ENCODE results near the gene SPACA4.
A peak's percentile ranks its signal among the peaks of the same experiment; 100 is the strongest.

SPACA4 gene

DNA sequence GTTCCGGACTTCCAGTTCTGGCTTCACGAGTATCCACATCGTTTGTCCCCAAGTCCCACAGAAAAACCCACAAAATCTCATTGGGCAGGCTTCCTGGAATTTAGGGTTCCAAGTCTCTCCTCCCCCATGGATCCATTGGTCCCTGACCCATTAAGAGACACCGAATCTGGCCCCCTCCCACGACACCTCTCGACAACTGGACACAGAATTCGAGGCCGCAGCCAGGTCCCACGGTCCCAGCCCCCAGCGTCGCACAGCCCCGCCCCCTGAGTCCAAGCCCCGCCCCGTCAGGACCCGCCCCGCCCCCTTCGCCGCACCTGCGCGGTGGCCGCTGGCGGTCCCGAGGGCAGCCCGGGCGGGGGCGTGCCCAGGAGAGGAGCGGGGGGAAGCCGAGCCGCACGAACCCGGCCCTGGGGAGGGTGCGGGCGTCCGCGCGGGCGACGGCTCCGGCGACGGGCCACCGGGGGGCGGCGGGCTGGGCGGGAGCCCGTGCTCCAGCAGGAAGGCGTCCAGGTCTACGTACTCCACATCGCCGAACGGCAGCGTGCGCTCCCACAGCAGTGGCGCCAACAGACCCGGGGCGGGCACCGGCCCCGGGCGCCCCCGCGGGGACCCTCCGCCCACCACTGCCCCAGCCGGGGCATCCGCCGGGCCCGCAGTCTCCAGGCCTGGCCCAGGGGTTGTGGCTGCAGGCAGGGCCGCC is 28.9 kb downstream of the SPACA4 start:
- Histone ChIP-seq H3F3A (ENCODE audit: insufficient read depth, low read length) (peaks cover 35% of the 10 kb centered on the region), H4K20me1 (ENCODE audit: insufficient read depth, low read length) (no peaks in the 10 kb centered on the region), H3K27me3 (replicated peaks; ENCODE audit: insufficient read depth, low read length) (no peaks in the 10 kb centered on the region), H3K9ac (ENCODE audit: low read length) (peak overlapping the region; percentile 72), H3K9me2 (replicated peaks; ENCODE audit: insufficient read depth, low read length) (no peaks in the 10 kb centered on the region), H3K9me3 (replicated peaks; ENCODE audit: insufficient read depth, low read length) (no peaks in the 10 kb centered on the region), H3K79me2 (ENCODE audit: low read length) (no peaks in the 10 kb centered on the region), H3K27ac (ENCODE audit: low read length) (peak overlapping the region; percentile 72), H3K4me1 (ENCODE audit: low read length) (peaks cover 32% of the 10 kb centered on the region), H3K36me3 (replicated peaks; ENCODE audit: insufficient read depth, low read length) (no peaks in the 10 kb centered on the region), H3K4me2 (ENCODE audit: low read depth, low read length) (peak overlapping the region; percentile 95), H3K4me3 (ENCODE audit: low read length) (peak overlapping the region; percentile 72), H2AFZ (ENCODE audit: low read length) (peak overlapping the region; percentile 66)
- peak; percentile 73 for DNase-seq
- TF ChIP-seq EZH2 (optimal IDR thresholded peaks at IDR 0.05; ENCODE audit: low read depth, low read length) (no peak), EZH2phosphoT487 (IDR thresholded peaks at IDR 0.05; ENCODE audit: low read length) (no peak)
- TF ChIP-seq, protein P1, sequence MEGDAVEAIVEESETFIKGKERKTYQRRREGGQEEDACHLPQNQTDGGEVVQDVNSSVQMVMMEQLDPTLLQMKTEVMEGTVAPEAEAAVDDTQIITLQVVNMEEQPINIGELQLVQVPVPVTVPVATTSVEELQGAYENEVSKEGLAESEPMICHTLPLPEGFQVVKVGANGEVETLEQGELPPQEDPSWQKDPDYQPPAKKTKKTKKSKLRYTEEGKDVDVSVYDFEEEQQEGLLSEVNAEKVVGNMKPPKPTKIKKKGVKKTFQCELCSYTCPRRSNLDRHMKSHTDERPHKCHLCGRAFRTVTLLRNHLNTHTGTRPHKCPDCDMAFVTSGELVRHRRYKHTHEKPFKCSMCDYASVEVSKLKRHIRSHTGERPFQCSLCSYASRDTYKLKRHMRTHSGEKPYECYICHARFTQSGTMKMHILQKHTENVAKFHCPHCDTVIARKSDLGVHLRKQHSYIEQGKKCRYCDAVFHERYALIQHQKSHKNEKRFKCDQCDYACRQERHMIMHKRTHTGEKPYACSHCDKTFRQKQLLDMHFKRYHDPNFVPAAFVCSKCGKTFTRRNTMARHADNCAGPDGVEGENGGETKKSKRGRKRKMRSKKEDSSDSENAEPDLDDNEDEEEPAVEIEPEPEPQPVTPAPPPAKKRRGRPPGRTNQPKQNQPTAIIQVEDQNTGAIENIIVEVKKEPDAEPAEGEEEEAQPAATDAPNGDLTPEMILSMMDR (IDR thresholded peaks at IDR 0.05; ENCODE audit: low read length), result no peak

DNA sequence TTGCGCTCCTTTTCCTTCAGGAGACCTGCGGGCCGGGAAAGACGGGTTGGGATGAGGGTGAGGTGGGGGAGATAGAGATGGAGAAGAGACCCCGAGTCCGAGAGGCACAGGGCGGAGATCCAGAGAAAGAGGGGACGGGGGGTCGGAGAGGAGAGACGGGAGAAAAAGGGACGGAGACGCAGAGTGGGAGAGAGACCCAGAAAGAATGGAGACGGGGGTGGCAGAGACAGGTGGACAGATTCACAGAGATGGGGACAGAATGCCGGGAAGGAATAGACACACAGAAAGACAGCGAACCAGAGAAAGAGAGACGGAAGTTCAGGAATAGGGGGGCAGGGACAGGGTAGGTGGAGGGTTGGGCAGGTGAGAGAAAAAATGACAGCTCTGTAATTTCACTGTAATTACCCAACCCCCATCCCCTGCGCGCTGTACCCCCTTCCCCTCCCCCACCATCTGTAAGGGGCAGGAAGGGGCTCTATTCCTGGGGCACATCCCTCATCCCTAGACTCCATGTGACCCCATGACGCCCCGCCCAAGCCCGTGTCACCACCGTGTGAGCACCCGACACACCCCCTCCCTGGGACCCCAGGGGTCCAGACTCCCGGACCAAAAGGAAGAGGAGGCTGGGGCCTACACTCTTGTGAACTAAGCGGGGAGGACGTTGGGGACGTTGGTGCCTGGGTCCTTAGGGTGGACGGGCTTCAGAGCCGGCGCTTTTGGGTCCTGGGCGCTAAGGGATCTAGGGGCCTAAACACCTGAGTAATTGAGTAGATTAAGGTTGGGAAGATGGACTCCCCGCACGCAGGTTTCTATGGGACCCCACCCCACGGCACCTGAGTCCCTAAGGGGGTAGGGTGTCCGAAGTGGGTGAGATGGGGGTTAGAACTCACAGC is 29.7 kb downstream of the SPACA4 start:
- Histone ChIP-seq H3K4me2 (ENCODE audit: low read depth, low read length) (peak overlapping the region; percentile 95), H3K79me2 (ENCODE audit: low read length) (no peaks in the 10 kb centered on the region), H3F3A (ENCODE audit: insufficient read depth, low read length) (peaks cover 35% of the 10 kb centered on the region), H3K27ac (ENCODE audit: low read length) (peak overlapping the region; percentile 91; the same call in 1 of the 2 replicates), H3K4me1 (ENCODE audit: low read length) (peaks cover 32% of the 10 kb centered on the region), H2AFZ (ENCODE audit: low read length) (peak overlapping the region; percentile 66), H3K27me3 (replicated peaks; ENCODE audit: insufficient read depth, low read length) (peaks cover 2% of the 10 kb centered on the region; the same call in 1 of the 2 replicates), H3K9me3 (replicated peaks; ENCODE audit: insufficient read depth, low read length) (no peaks in the 10 kb centered on the region), H3K9me2 (replicated peaks; ENCODE audit: insufficient read depth, low read length) (no peaks in the 10 kb centered on the region), H3K9ac (ENCODE audit: low read length) (peak overlapping the region; percentile 72), H3K36me3 (replicated peaks; ENCODE audit: insufficient read depth, low read length) (no peaks in the 10 kb centered on the region), H4K20me1 (ENCODE audit: insufficient read depth, low read length) (no peaks in the 10 kb centered on the region), H3K4me3 (ENCODE audit: low read length) (peak overlapping the region; percentile 72)
- TF ChIP-seq EZH2 (optimal IDR thresholded peaks at IDR 0.05; ENCODE audit: low read depth, low read length) (no peak), EZH2phosphoT487 (IDR thresholded peaks at IDR 0.05; ENCODE audit: low read length) (no peak)
- TF ChIP-seq, protein P1 (IDR thresholded peaks at IDR 0.05; ENCODE audit: low read length), result no peak
- no peak for DNase-seq

DNA sequence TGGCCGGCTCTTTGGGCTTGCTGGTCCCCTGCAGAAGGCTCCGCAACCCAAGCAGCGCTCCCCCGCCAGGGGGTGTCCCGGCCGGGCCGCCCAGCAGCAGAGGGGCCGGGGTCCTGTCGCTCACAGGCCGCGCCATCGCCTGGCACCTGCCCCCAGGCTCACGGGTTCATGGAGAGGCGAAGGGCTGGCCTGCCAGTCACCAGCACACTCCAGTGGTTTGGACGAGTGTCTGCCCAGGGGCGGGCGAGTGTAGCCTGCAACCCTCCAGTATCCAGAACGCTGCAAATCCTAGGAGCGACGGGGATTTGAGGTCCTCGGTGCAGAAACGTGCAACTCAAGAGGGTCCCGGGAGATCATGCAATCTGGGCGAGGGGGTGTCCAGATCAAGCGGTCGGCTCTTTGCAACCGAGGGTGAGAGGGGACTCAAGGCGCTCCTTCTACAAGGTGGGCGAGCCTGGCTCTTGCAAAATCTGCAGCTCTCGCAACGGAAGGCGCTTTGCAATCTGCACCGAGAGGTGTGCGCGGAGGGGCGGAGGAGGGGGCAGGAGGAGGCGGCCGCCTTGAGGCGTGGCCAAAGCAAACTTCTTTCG is 30.4 kb downstream of the SPACA4 start, which contains the start of gene DBP:
Gene DBP, minus strand, starts transcription at position 521 of the 590 bp plus-strand sequence. Its CDS starts 385 bp downstream, at position 136.
- Histone ChIP-seq H3K4me3 (ENCODE audit: low read length) (peak within 1 kb of the TSS; percentile 72), H3K9me2 (replicated peaks; ENCODE audit: insufficient read depth, low read length) (no peaks in the 10 kb centered on the region), H3K36me3 (replicated peaks; ENCODE audit: insufficient read depth, low read length) (no peaks in the 10 kb centered on the region), H3K27me3 (replicated peaks; ENCODE audit: insufficient read depth, low read length) (peaks cover 8% of the 10 kb centered on the region), H3K4me2 (ENCODE audit: low read depth, low read length) (peak within 1 kb of the TSS; percentile 95), H3K9me3 (replicated peaks; ENCODE audit: insufficient read depth, low read length) (no peaks in the 10 kb centered on the region), H3K79me2 (ENCODE audit: low read length) (no peaks in the 10 kb centered on the region), H3K4me1 (ENCODE audit: low read length) (peaks cover 32% of the 10 kb centered on the region), H4K20me1 (ENCODE audit: insufficient read depth, low read length) (no peaks in the 10 kb centered on the region), H3K27ac (ENCODE audit: low read length) (peak within 1 kb of the TSS; percentile 91), H3K9ac (ENCODE audit: low read length) (peak within 1 kb of the TSS; percentile 75), H2AFZ (ENCODE audit: low read length) (peak within 1 kb of the TSS; percentile 84), H3F3A (ENCODE audit: insufficient read depth, low read length) (peaks cover 30% of the 10 kb centered on the region)
- DNase-seq, result no peak
- TF ChIP-seq, protein P1 (IDR thresholded peaks at IDR 0.05; ENCODE audit: low read length), result peak; percentile 14
- no peak for TF ChIP-seq EZH2phosphoT487 (IDR thresholded peaks at IDR 0.05; ENCODE audit: low read length)

Data from MM.1S (cell line).